HG03442 (cell line): ENCODE data around the gene GSK3B.
A peak's percentile ranks its signal among the peaks of the same experiment; 100 is the strongest.
"Not testable (repeated sequence)": the region's sequence is repeated elsewhere in the genome, so short reads cannot be mapped to it uniquely, and the experiment has no call there.

Experiments used
- ATAC-seq: cut with Tn5 transposase; IDR thresholded peaks from one replicate; pipeline ENCODE4 v1.9.1; 2021; ENCODE audit warnings: mild to moderate bottlenecking, moderate library complexity; ENCODE audit not compliant: unreplicated experiment

The GSK3B gene

GRCh38 chr3:120057626-120058025 lies 36.6 kb downstream of the GSK3B start:
- ATAC-seq: no peak

- ATAC-seq: no peak
Observed at GRCh38 chr3:120057029-120057428, 37.2 kb downstream of the GSK3B start.

GRCh38 chr3:120053647-120054046 lies 40.6 kb downstream of the GSK3B start:
- not testable (repeated sequence) for ATAC-seq

- ATAC-seq: peak; percentile 27
Observed at GRCh38 chr3:120052677-120053076, 41.6 kb downstream of the GSK3B start.

GRCh38 chr3:120052225-120052624 lies 42.0 kb downstream of the GSK3B start:
- peak; percentile 64 for ATAC-seq

- ATAC-seq: not testable (repeated sequence)
Observed at GRCh38 chr3:120051570-120051969, 42.7 kb downstream of the GSK3B start.

- ATAC-seq: no peak
Observed at GRCh38 chr3:120049881-120050539, 44.2 kb downstream of the GSK3B start.

GRCh38 chr3:120049072-120049471 lies 45.2 kb downstream of the GSK3B start:
- no peak for ATAC-seq

GRCh38 chr3:120048355-120049041 lies 45.7 kb downstream of the GSK3B start:
- no peak for ATAC-seq

GRCh38 chr3:120047686-120048085 lies 46.6 kb downstream of the GSK3B start:
- no peak for ATAC-seq

- ATAC-seq: no peak
Observed at GRCh38 chr3:120040813-120041377, 53.4 kb downstream of the GSK3B start.

GRCh38 chr3:120039642-120040610 lies 54.3 kb downstream of the GSK3B start:
- no peak for ATAC-seq

GRCh38 chr3:120033596-120033995 lies 60.7 kb downstream of the GSK3B start:
- ATAC-seq: no peak

- ATAC-seq: no peak
Observed at GRCh38 chr3:120031561-120031960, 62.7 kb downstream of the GSK3B start.

GRCh38 chr3:120029749-120030148 lies 64.5 kb downstream of the GSK3B start:
- ATAC-seq: no peak

GRCh38 chr3:120028271-120029047 lies 65.8 kb downstream of the GSK3B start:
- ATAC-seq: no peak

- no peak for ATAC-seq
Observed at GRCh38 chr3:120027226-120027625, 67.0 kb downstream of the GSK3B start.

GRCh38 chr3:120025520-120025919 lies 68.7 kb downstream of the GSK3B start:
- ATAC-seq: no peak

- no peak for ATAC-seq
Observed at GRCh38 chr3:120024103-120024502, 70.1 kb downstream of the GSK3B start.

GRCh38 chr3:120022729-120023128 lies 71.5 kb downstream of the GSK3B start:
- no peak for ATAC-seq
